HAP-1 (cell line): Measurements from ENCODE around the gene CNTNAP4.

Experiments
- DNase-seq, 2 experiments: peaks; one replicate each; pipeline ENCODE4 v3.0.0-alpha.2; 2016 to 2020; ENCODE audit warnings: low spot score in 2 of 2
- H3K27me3 ChIP-seq: fragments of 250-450 bp; sonication (Bioruptor Pico); 2 replicates; pipeline ENCODE4 v1.5.1; 2020; ENCODE audit warnings: low read depth, mild to moderate bottlenecking, moderate library complexity
- H3K36me3 ChIP-seq: fragments of 250-450 bp; sonication (Bioruptor Pico); replicated peaks from 2 replicates; pipeline ENCODE4 v1.5.1; 2020; ENCODE audit warnings: mild to moderate bottlenecking
- H3K4me1 ChIP-seq: fragments of 250-450 bp; sonication (Bioruptor Pico); 2 replicates; pipeline ENCODE4 v1.5.1; 2020; ENCODE audit warnings: mild to moderate bottlenecking
- H3K4me3 ChIP-seq: fragments of 250-450 bp; sonication (Bioruptor Pico); 2 replicates; pipeline ENCODE4 v1.5.1; 2020; ENCODE audit warnings: mild to moderate bottlenecking, moderate library complexity
- H3K9me3 ChIP-seq: fragments of 250-450 bp; sonication (Bioruptor Pico); 2 replicates; pipeline ENCODE4 v1.5.1; 2020; ENCODE audit warnings: mild to moderate bottlenecking, moderate library complexity
- in situ Hi-C: fragments of 300-500 bp; cut with MboI; formaldehyde crosslinking; loops from 3 replicates; pipeline ENCODE4 v1.14.3; 2020; ENCODE audit warnings: low sequenced_read_pairs, inconsistent platforms, mixed read lengths

Gene CNTNAP4

DNA sequence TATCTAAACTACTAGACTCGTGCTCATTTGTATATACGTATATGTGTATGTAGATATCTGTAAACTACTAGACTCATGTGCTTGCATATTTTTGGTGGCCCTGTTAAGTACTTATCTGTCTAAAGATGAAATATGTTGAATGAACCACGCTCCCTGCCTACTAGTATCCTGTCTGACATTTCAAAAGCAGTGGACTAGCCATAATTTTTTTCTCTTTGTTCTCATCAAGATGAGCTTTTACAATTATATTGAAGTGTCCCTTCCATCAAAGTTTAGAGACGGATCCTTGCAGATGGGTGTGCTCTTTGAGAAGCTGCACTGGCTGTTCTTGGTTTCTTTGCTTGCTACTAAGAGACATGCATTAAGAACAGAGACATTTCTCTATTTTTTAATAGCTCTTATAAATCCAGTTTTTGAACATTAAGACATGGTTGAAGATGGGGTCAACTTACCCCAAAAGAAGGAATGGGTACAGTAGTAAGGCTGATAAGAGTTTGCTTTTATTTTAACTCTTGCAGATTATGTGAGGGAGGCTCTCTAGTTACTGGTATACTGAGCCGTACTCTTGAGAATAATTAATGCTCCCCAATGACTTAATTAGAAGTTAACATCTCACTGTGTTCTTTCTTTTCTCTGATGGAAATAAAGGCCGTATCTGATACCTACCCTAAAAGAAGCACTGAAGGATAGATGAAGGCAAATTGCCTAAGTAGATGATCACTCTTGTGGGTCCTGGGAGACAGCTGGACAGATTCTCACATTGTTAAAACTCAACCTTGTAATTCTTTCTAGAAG is 3.4 kb downstream of the CNTNAP4 start:
- Histone ChIP-seq H3K4me3 (no peak overlapping the region), H3K4me1 (no peaks in the 10 kb centered on the region), H3K9me3 (no peaks in the 10 kb centered on the region), H3K27me3 (no peaks in the 10 kb centered on the region), H3K36me3 (no peaks in the 10 kb centered on the region)
- no peak for DNase-seq
- in situ Hi-C loops, result no loop called here

DNA sequence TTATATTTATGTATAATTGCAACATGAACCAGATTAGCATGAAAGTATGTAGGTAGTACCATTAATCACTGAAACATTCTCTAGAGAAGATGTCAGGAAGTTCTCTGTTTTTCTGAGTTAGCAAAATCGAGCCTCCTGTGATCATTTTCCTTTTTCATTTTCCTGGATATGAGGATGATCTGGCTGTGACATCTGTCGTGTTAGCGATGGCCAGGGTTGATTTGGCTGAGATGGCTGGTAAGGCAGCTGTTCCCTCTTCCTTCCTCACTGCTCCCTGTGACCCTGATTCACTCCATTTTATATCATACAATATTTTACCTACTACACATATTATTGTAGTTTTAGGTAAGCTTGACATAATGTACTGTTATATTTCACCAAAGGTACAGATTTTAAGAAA is 10.3 kb downstream of the CNTNAP4 start:
- Histone ChIP-seq H3K4me3 (no peak overlapping the region), H3K4me1 (no peaks in the 10 kb centered on the region), H3K36me3 (no peaks in the 10 kb centered on the region), H3K9me3 (no peaks in the 10 kb centered on the region), H3K27me3 (no peaks in the 10 kb centered on the region)
- no peak for DNase-seq
- in situ Hi-C loops, result no loop called here

DNA sequence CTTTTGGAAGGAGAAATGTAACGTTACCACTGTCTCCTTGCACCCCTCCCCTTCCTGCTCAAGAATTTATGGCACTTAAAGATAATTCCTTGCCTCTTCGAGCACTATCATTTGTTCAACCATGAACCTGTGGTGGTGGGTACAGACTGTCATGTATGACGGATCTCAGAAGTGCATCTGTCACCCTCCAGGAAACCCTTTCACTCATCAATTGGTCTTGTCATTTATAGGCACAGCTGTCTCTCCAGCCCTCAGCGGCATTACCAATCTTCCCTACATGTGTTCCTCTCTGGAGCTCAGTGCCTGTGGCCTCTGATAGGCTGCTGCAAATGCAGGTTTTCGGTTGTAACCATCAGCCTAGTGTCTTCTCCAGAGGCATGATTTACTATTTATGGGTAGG is 15.0 kb downstream of the CNTNAP4 start:
- Histone ChIP-seq H3K27me3 (no peaks in the 10 kb centered on the region), H3K4me3 (no peak overlapping the region), H3K9me3 (no peaks in the 10 kb centered on the region), H3K4me1 (no peaks in the 10 kb centered on the region), H3K36me3 (no peaks in the 10 kb centered on the region)
- DNase-seq, result no peak
- in situ Hi-C loops, result no loop called here

DNA sequence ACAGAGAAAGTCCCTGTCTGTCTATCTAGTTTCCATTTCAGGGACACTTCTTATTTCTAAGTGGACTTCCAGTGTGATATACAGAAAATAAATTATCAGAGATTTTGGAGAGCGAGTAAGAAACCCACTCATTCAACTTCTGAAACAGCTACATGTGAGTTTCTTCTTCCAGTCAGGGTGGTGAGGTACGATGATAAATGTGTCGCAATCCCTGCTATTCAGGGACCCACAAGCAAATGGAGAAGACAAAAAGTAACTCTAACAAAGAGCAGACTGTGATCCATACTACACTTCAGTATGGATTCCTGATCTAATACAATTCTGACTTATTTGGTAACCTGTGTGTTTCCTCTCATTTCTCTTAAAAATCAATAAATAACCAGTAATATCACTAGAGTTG is 16.8 kb downstream of the CNTNAP4 start:
- H3K36me3 ChIP-seq, result no peaks in the 10 kb centered on the region
- no peak for DNase-seq
- H3K27me3 ChIP-seq, result no peaks in the 10 kb centered on the region
- H3K4me3 ChIP-seq, result no peak overlapping the region
- no peaks in the 10 kb centered on the region for H3K4me1 ChIP-seq
- no peaks in the 10 kb centered on the region for H3K9me3 ChIP-seq
- in situ Hi-C loops, result no loop called here

DNA sequence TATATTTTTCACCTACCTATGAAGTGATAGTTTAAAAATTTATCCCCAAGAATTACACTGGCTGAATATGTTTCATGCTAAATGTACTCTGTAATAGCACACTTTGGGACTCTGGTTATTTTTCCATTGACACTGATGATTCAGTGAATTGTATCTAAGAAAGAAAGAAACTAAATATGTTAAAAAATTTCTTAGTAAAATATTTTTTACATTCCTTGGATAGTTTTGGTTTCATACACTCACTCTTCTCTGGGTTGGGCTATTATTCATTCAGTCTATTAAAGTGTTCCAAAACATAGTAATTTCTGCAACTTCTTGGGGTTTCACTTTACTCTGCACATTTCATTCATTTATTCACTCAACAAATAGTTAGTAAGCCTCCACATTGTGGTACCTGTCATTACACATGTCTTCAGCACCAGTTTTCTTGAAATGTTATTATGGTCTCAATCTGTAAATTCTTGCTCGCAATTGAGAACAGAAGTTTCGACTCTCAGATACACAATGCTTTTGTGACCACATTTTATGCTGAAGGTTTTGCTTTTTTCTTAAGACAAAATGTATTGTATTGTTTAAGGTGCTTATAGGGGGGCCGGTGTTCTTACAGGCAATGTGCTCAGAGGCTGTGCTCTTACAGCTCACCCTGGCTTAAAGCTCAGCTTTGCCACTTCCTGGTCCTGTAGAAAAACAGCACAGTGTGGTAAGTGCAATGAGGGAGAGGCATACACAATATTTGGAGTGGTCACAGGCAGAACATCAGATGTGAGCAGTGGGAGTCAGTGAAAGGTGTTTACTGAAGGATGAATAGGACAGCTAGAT is 17.4 kb downstream of the CNTNAP4 start:
- Histone ChIP-seq H3K36me3 (no peaks in the 10 kb centered on the region), H3K4me1 (no peaks in the 10 kb centered on the region), H3K4me3 (no peak overlapping the region), H3K9me3 (no peaks in the 10 kb centered on the region), H3K27me3 (no peaks in the 10 kb centered on the region)
- in situ Hi-C loops, result no loop called here
- DNase-seq, result no peak

DNA sequence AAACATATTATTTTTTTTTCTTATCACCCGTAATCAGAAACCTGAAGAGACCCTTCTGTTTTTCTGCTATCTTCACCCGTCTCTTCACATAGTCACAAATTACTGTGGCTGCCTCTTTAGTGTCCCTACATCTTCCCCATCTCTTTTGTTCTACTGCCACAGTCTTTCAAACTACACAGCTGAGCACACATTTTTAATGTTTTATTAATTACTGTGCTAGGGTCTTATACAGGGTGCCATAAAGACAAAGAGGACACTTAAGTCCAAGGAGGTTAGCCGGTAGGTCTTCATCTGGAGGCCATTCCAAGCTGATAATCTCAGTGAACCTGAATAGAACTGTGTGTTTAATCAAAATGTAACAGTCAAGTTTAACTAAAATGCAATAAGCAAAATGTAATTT is 20.7 kb downstream of the CNTNAP4 start:
- in situ Hi-C loops, result no loop called here
- Histone ChIP-seq H3K4me1 (no peaks in the 10 kb centered on the region), H3K27me3 (no peaks in the 10 kb centered on the region), H3K36me3 (no peaks in the 10 kb centered on the region), H3K9me3 (no peaks in the 10 kb centered on the region), H3K4me3 (no peak overlapping the region)
- DNase-seq, result no peak

DNA sequence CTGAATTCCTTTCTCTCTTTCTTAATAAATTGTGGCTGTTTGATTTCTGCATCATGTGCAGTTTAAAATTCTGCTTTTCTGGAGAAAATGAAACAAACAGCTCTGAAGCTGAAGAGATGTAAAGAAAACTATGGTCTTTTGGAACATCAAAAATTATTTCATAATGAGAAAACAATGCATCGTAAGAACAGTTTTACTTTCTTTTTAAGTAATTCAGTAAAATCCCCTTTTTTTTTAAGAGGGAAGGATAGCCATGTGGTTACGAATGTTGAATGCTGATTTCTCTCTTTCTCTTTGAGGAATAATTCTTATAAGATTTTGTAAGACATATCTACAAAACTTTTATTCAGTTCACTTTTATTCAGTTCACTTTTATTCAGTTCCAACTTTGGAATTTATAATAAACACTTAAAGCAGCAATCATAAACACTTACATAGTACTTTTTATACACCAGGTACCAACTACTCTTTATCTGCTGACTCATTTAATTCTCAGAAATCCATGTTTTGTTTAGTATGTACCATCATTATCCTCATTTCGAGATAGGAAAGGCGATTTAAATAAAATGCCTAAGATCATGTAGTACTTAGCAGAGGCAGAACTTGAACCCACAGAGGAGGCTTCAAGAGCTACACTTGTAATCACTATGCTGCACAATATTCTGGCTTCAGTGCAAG is 26.6 kb downstream of the CNTNAP4 start:
- Histone ChIP-seq H3K4me3 (no peak overlapping the region), H3K4me1 (no peaks in the 10 kb centered on the region), H3K27me3 (no peaks in the 10 kb centered on the region), H3K9me3 (no peaks in the 10 kb centered on the region), H3K36me3 (no peaks in the 10 kb centered on the region)
- in situ Hi-C loops, result no loop called here
- no peak for DNase-seq

DNA sequence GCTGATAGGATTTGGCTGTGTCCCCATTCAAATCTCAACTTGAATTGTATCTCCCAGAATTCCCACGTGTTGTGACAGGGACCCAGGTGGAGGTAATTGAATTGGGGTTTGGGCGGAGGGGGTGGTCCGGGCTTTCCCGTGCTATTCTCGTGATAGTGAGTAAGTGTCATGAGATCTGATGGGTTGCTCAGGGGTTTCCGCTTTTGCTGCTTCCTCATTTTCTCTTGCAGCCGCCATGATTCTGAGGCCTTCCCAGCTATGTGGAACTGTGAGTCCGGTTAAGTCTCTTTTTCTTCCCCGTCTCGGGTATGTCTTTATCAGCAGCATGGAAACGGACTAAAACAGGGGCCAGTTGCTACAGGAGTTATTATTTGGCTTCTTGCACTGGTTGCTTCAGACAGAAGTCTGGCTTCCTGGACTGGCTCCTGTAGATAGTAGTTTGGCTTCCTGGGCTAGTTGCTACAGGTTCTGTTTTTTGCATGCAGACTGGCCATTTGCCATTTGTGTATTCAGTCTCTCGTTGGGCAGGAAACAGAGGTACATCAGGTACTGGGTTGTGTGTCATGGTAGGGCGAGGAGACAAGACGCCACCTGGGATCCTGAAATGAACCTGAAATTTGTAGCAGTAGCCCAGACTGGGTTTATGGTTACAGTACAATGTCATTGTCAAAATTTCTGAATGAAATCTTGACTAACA is 32.6 kb downstream of the CNTNAP4 start:
- DNase-seq, result no peak
- Histone ChIP-seq H3K9me3 (no peaks in the 10 kb centered on the region), H3K4me1 (no peaks in the 10 kb centered on the region), H3K36me3 (no peaks in the 10 kb centered on the region), H3K27me3 (no peaks in the 10 kb centered on the region), H3K4me3 (no peak overlapping the region)
- in situ Hi-C loops, result no loop called here

DNA sequence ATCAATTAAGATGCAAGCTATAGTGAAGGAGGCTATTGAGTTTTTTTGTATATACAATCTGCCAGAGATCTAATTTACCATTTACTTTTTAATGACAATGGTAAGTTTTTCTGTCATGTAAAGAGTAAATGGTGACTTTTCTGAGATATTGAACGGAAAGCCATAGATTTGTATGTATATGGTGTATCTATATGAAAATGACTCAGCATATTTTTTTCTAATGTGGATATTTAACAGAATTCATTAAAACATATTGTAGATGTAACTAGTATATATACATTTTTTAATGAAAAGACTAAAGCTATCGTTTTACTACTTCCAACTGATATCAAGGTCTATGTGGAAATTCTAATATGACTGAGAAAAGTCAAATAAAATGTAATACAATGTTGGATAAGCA is 34.1 kb downstream of the CNTNAP4 start:
- DNase-seq, result no peak
- Histone ChIP-seq H3K36me3 (no peaks in the 10 kb centered on the region), H3K4me3 (no peak overlapping the region), H3K27me3 (no peaks in the 10 kb centered on the region), H3K9me3 (no peaks in the 10 kb centered on the region), H3K4me1 (no peaks in the 10 kb centered on the region)
- in situ Hi-C loops, result no loop called here

DNA sequence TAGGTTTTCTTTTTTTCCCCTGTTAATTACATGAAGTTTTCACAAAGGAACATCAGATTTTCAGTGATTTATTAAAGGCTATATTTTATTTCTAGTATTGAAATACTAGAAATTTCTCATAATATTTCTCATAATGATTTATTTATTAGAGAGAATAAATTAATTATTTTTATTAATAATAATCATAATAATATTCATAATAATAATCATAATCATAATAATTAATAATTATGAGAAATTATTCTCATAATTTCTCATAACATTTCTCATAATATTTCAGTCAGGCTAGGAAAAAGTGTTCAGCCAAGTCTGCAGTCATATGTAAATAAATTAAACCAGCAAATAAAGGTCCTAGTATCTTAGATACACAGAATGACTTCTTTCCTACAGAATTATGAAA is 41.4 kb downstream of the CNTNAP4 start:
- Histone ChIP-seq H3K27me3 (no peaks in the 10 kb centered on the region), H3K4me3 (no peak overlapping the region), H3K36me3 (no peaks in the 10 kb centered on the region), H3K4me1 (no peaks in the 10 kb centered on the region), H3K9me3 (no peaks in the 10 kb centered on the region)
- in situ Hi-C loops, result no loop called here
- DNase-seq, result no peak

DNA sequence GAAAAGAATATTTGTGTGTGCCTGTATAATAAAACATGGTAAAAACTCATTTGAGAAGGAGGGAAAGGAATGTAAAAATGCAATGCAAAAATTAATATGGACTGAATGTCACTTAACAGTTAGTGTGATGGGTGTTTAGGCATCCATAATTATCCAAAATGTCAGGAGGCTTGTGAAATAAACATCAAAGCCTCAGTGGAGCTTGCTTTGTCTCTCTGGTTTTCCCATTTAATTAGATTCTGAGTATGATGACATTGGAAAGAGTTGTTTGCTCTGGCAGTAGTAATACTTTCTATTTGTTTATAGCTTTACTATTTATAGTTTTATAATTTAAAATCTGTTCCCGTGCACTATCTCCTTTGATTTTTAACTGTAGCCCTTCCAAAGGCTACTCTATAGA is 51.9 kb downstream of the CNTNAP4 start:
- Histone ChIP-seq H3K4me3 (no peak overlapping the region), H3K27me3 (no peaks in the 10 kb centered on the region), H3K4me1 (no peaks in the 10 kb centered on the region), H3K36me3 (no peaks in the 10 kb centered on the region), H3K9me3 (no peaks in the 10 kb centered on the region)
- in situ Hi-C loops, result no loop called here
- no peak for DNase-seq

DNA sequence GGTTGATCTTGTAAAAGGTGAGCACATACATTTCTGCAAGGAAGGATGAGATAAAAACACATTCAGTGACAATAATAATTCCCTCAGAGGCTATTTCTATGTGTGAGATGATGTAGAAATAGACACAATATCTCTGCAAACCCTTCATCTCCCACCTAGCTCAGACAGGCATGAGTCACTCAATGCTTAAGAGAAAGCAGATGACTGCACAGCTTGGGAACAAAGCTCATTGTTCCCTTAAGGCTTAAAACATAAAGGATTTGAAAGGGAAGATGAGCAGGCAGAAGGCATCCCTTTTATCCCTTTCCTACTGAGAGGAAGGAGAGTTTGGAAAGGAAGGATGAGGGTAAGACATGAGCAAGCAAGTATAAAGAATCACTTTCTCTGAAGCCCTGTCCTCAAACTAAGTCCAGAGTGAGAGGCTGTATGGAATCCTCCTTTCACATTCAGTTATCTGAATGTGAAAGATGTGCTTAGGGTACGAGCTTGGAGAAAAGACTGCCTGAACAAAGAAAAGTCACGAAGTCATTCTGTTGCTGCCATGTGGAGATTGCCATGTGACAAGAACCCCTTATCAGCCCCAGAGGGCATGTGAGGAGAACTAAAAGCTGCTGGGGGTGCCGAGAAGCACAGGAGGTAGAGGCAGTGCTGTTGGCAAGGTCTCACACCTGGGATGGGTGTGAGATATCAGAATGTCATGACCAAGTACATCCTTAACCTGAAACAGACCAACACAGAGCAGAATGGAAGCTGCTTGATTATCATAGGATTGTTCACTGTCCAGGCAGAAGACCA is 58.2 kb downstream of the CNTNAP4 start:
- no peaks in the 10 kb centered on the region for H3K4me1 ChIP-seq
- no peak overlapping the region for H3K4me3 ChIP-seq
- H3K9me3 ChIP-seq, result no peaks in the 10 kb centered on the region
- no peaks in the 10 kb centered on the region for H3K36me3 ChIP-seq
- no peaks in the 10 kb centered on the region for H3K27me3 ChIP-seq
- in situ Hi-C loops, result no loop called here
- no peak for DNase-seq

DNA sequence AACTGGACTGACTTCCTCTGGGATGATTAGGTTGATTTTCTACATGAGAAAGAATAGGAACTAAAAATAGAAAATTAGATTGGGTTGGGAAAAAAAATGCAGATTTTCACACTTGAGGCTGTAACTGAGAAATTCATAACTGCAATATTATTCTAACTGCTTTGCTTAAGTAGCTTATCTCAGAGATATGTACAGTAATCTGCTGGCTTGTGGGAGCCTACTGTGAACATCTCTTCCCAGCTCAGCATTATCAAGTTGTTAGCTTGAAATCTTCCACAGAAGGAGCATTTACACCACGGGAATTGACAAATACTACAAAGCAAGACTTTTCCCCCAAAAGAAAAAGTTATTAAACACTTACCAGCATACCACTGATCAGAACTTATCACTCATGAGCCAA is 58.9 kb downstream of the CNTNAP4 start:
- H3K4me3 ChIP-seq, result no peak overlapping the region
- H3K9me3 ChIP-seq, result no peaks in the 10 kb centered on the region
- DNase-seq, result no peak
- in situ Hi-C loops, result no loop called here
- no peaks in the 10 kb centered on the region for H3K27me3 ChIP-seq
- H3K4me1 ChIP-seq, result no peaks in the 10 kb centered on the region
- no peaks in the 10 kb centered on the region for H3K36me3 ChIP-seq
